HS-27A (cell line): ENCODE results near the gene MYLK2.

Experiments
- DNase-seq: peaks from one replicate; pipeline ENCODE4 v3.0.0-alpha.2; 2012; ENCODE audit warnings: low read depth, missing footprints

MYLK2 gene

GRCh38 chr20:31856516-31856915 lies 37.4 kb downstream of the MYLK2 start:
- no peak for DNase-seq

- DNase-seq = no peak
Observed at GRCh38 chr20:31857861-31858759, 39.0 kb downstream of the MYLK2 start.

GRCh38 chr20:31858760-31859083 lies 39.6 kb downstream of the MYLK2 start:
- no peak for DNase-seq

GRCh38 chr20:31859266-31859997 lies 40.3 kb downstream of the MYLK2 start:
- DNase-seq = no peak

- no peak for DNase-seq
Observed at GRCh38 chr20:31859998-31860380, 40.8 kb downstream of the MYLK2 start.

GRCh38 chr20:31860390-31861134 lies 41.4 kb downstream of the MYLK2 start:
- no peak for DNase-seq

GRCh38 chr20:31861135-31861384 lies 41.9 kb downstream of the MYLK2 start:
- DNase-seq = no peak

- no peak for DNase-seq
Observed at GRCh38 chr20:31861385-31862156, 42.4 kb downstream of the MYLK2 start.

GRCh38 chr20:31862157-31862470 lies 43.0 kb downstream of the MYLK2 start:
- no peak for DNase-seq

- DNase-seq = no peak
Observed at GRCh38 chr20:31862506-31862905, 43.4 kb downstream of the MYLK2 start.

- DNase-seq = no peak
Observed at GRCh38 chr20:31863296-31864085, 44.3 kb downstream of the MYLK2 start.

GRCh38 chr20:31864521-31865400 lies 45.6 kb downstream of the MYLK2 start:
- DNase-seq = no peak

- no peak for DNase-seq
Observed at GRCh38 chr20:31866221-31866620, 47.1 kb downstream of the MYLK2 start.

GRCh38 chr20:31868853-31869672 lies 49.9 kb downstream of the MYLK2 start:
- DNase-seq = no peak

GRCh38 chr20:31869673-31869941 lies 50.5 kb downstream of the MYLK2 start:
- DNase-seq = no peak

- DNase-seq = no peak
Observed at GRCh38 chr20:31869942-31870725, 51.0 kb downstream of the MYLK2 start, which contains the start of the genes DUSP15 and TTLL9. TSS of gene DUSP15 (minus strand) at chr20:31870527. CDS start at chr20:31870337, 190 bp downstream. TSS of gene TTLL9 (plus strand) at chr20:31870634. CDS start at chr20:31871127, 493 bp downstream.

- DNase-seq = no peak
Observed at GRCh38 chr20:31870726-31871617, 51.8 kb downstream of the MYLK2 start.

GRCh38 chr20:31871618-31871954 lies 52.4 kb downstream of the MYLK2 start:
- no peak for DNase-seq
